Body of pancreas (tissue), 4 donors: ENCODE data around the gene SH3BP4.

Experiments used
- CTCF ChIP-seq, 7 experiments: fragments of 450-650 bp in 4 of 7; fragments of 200-600 bp in 3 of 7; sonication (generic) in 3 of 7; IDR thresholded peaks; one replicate each; pipeline ENCODE4 v1.5.1; 2016 to 2019; ENCODE audit warnings: antibody characterized with exemption in 7 of 7
- POLR2A ChIP-seq, 3 donors: fragments of 450-650 bp; IDR thresholded peaks; one replicate each; pipeline ENCODE4 v1.6.1; 2016; ENCODE audit warnings: antibody characterized with exemption in 3 of 3, mild to moderate bottlenecking in 2 of 3

GRCh38 chr2:234911271-234911670, 40.5 kb upstream of the SH3BP4 start:
- TF ChIP-seq POLR2A (IDR thresholded peaks at IDR 0.05) = no peak
- TF ChIP-seq CTCF (IDR thresholded peaks at IDR 0.05) = no peak
